PC-9 (cell line): Measurements from ENCODE around the gene SPINT2. TPM values are rescaled to one million over a fixed set of nuclear protein-coding genes. Genes with fewer than 3 reads are reported as not detected.

Experiments
- BruUV-seq: library from RNA; stranded (reverse); fragments of 400-500 nt; replicated peaks from 2 replicates; lab custom pipeline; 2021; lab: Mats Ljungman, UMichigan
- CTCF ChIA-PET: fragments of 300-600 bp; sonication (Branson Sonifier 250); formaldehyde crosslinking; loops from one replicate; lab custom pipeline; 2022; ENCODE audit warnings: antibody characterized with exemption; lab: Charles Lee
- POLR2A ChIA-PET: fragments of 300-600 bp; sonication (Branson Sonifier 250); formaldehyde crosslinking; loops from one replicate; lab custom pipeline; 2022; ENCODE audit warnings: antibody characterized with exemption; ENCODE audit not compliant: unreplicated experiment; lab: Charles Lee
- DNase-seq, 2 experiments: peaks; one replicate each; pipeline versions ENCODE4 v3.0.0 to v3.0.0-alpha.2; 2015 to 2022; ENCODE audit warnings: mixed read lengths in 1 of 2
- H2AFZ ChIP-seq: fragments of 200-600 bp; sonication (generic); 2 replicates; pipeline ENCODE4 v1.8.1; 2017; ENCODE audit warnings: antibody characterized with exemption
- H3F3A ChIP-seq: fragments of 200-600 bp; sonication (generic); 2 replicates; pipeline ENCODE4 v1.8.1; 2017; ENCODE audit warnings: antibody characterized with exemption, mild to moderate bottlenecking, low read depth; ENCODE audit not compliant: insufficient read depth
- H3K27ac ChIP-seq: fragments of 200-600 bp; sonication (generic); 2 replicates; pipeline ENCODE4 v1.6.1; 2016; ENCODE audit warnings: mixed run types
- H3K27me3 ChIP-seq: fragments of 200-600 bp; sonication (generic); 2 replicates; pipeline ENCODE4 v1.6.1; 2016; ENCODE audit warnings: low read depth, mixed run types; ENCODE audit not compliant: insufficient read depth
- H3K36me3 ChIP-seq: fragments of 200-600 bp; sonication (generic); 2 replicates; pipeline ENCODE4 v1.6.1; 2016; ENCODE audit warnings: low read depth, mixed run types
- H3K4me1 ChIP-seq: fragments of 200-600 bp; sonication (generic); replicated peaks from 2 replicates; pipeline ENCODE4 v1.6.1; 2016; ENCODE audit warnings: mixed run types; ENCODE audit not compliant: insufficient read depth
- H3K4me2 ChIP-seq: fragments of 200-600 bp; sonication (generic); 2 replicates; pipeline ENCODE4 v1.6.1; 2017; ENCODE audit warnings: mixed run types
- H3K4me3 ChIP-seq: fragments of 200-600 bp; sonication (generic); 2 replicates; pipeline ENCODE4 v1.6.1; 2016; ENCODE audit warnings: mixed run types
- H3K79me2 ChIP-seq: fragments of 200-600 bp; sonication (generic); 2 replicates; pipeline ENCODE4 v1.6.1; 2017; ENCODE audit warnings: low read depth, mixed run types
- H3K9me2 ChIP-seq: fragments of 200-600 bp; sonication (generic); 2 replicates; pipeline ENCODE4 v1.8.1; 2017; ENCODE audit warnings: mild to moderate bottlenecking; ENCODE audit not compliant: insufficient read depth
- H3K9me3 ChIP-seq: fragments of 200-600 bp; sonication (generic); 2 replicates; pipeline ENCODE4 v1.8.1; 2016; ENCODE audit warnings: low read depth; ENCODE audit not compliant: insufficient read depth
- H4K20me1 ChIP-seq: fragments of 200-600 bp; sonication (generic); 2 replicates; pipeline ENCODE4 v1.8.1; 2017; ENCODE audit not compliant: insufficient read depth
- EZH2 ChIP-seq: fragments of 200-600 bp; sonication (generic); IDR thresholded peaks from 2 replicates; pipeline ENCODE4 v1.8.0; 2017; ENCODE audit warnings: antibody characterized with exemption, low read depth
- intact Hi-C: fragments of 100-400 bp; cut with micrococcal nuclease; formaldehyde crosslinking; loops from one replicate; pipeline ENCODE4 v1.10.0; 2022; ENCODE audit not compliant: unreplicated experiment
- total RNA-seq: library from RNA; stranded (reverse); gene quantifications from 2 replicates; pipeline ENCODE4 v1.2.3, GENCODE V29; 2021
- TF ChIP-seq, protein P1 (sequence below): fragments of 200-600 bp; sonication (generic); conservative IDR thresholded peaks from 2 replicates; pipeline ENCODE4 v1.6.1; 2017; ENCODE audit warnings: mixed run types, antibody characterized with exemption, mild to moderate bottlenecking, moderate library complexity

SPINT2 gene
- total RNA-seq, 1 experiment from 2014 or later, result 1,019 TPM

DNA sequence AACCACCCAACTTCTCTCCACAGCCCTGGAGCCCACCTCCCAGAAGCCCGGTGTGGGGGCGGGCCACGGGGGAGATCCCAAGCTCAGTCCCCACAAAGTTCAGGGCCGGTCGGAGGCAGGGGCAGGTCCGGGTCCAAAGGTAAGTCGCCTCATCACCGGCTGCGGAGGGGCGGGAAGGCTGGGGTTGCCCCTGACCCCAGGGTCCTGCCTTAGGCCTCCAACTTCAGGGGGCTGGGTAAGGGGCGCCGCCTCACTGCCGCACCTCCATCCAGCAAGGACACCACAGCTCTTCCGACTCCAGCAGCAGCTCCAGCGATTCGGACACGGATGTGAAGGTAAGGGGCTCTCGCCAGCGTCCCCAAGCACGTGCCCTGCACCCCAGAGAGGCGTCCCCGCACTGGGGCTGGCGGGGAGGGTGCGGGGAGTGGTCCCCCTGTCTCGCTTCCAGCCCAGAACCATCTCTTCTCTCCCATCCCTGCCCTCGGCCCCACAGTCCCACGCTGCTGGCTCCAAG lies 40.0 kb downstream of the SPINT2 start:
- no peak overlapping the region for H2AFZ ChIP-seq
- no peak for DNase-seq
- TSS peak; percentile 60 for BruUV-seq

DNA sequence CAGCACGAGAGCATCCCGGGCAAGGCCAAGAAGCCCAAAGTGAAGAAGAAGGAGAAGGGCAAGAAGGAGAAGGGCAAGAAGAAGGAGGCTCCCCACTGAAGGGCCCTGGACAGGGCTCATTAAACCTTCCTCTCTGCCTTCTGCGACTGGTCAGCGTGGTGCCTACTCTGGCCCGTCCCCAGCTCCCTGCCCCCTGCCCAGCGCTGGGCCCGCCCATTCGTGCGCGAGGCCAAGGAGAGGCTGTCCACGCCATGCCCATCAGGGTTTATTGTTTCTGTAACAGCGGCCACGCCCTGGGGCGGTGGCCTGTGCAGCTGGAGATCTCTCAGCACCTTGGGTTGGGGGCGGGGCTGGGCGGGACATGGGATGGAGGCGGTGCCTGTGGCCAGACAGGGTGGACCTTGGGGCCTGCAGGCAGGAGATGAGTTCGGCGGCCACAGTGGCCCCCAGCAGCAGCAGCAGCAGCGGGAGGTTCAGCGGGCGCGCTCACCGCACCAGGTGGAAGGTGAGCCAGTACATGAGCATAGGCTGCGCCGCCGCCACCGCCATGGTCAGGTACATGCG lies 40.6 kb downstream of the SPINT2 start:
- Histone ChIP-seq H3K36me3 (peaks cover 3% of the 10 kb centered on the region; the same call in 1 of the 2 replicates), H2AFZ (no peak overlapping the region), H4K20me1 (peaks cover 3% of the 10 kb centered on the region; the same call in 1 of the 2 replicates), H3K9me2 (no peaks in the 10 kb centered on the region), H3K4me1 (peaks cover 33% of the 10 kb centered on the region), H3F3A (peaks cover 39% of the 10 kb centered on the region), H3K4me2 (peak overlapping the region; percentile 95), H3K27ac (peak overlapping the region; percentile 94), H3K27me3 (no peaks in the 10 kb centered on the region), H3K4me3 (peak overlapping the region; percentile 72), H3K9me3 (no peaks in the 10 kb centered on the region), H3K79me2 (peaks cover 41% of the 10 kb centered on the region)
- DNase-seq, result peak; percentile 95 to 98
- ChIA-PET POLR2A (interaction anchor here (0.6 to 1.1 kb wide), 8 partner anchors 14 to 533 kb away, joined by 3 to 12 read pairs (median 5); partner anchors contain the start of genes PSMD8 and SPINT2), CTCF (interaction anchor here (0.6 kb wide), 1 partner anchor 8 kb away, joined by 5 read pairs; no protein-coding TSS in a partner anchor)
- intact Hi-C loops, result loop anchor here (1.0 to 2.0 kb wide), 5 partner anchors 10 to 60 kb away; partner anchors contain the start of genes CATSPERG, SPINT2 and YIF1B
- TF ChIP-seq, protein P1, sequence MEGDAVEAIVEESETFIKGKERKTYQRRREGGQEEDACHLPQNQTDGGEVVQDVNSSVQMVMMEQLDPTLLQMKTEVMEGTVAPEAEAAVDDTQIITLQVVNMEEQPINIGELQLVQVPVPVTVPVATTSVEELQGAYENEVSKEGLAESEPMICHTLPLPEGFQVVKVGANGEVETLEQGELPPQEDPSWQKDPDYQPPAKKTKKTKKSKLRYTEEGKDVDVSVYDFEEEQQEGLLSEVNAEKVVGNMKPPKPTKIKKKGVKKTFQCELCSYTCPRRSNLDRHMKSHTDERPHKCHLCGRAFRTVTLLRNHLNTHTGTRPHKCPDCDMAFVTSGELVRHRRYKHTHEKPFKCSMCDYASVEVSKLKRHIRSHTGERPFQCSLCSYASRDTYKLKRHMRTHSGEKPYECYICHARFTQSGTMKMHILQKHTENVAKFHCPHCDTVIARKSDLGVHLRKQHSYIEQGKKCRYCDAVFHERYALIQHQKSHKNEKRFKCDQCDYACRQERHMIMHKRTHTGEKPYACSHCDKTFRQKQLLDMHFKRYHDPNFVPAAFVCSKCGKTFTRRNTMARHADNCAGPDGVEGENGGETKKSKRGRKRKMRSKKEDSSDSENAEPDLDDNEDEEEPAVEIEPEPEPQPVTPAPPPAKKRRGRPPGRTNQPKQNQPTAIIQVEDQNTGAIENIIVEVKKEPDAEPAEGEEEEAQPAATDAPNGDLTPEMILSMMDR, result no peak
- no peak for TF ChIP-seq EZH2
- BruUV-seq, result no TSS peak

More for the DNA sequence above, 40.0 kb downstream of the SPINT2 start:
- Histone ChIP-seq H3F3A (peaks cover 44% of the 10 kb centered on the region), H3K27me3 (no peaks in the 10 kb centered on the region), H4K20me1 (peaks cover 3% of the 10 kb centered on the region; the same call in 1 of the 2 replicates), H3K9me2 (no peaks in the 10 kb centered on the region), H3K9me3 (no peaks in the 10 kb centered on the region), H3K27ac (peak overlapping the region; percentile 94), H3K36me3 (peaks cover 3% of the 10 kb centered on the region; the same call in 1 of the 2 replicates), H3K79me2 (peaks cover 41% of the 10 kb centered on the region), H3K4me1 (peaks cover 39% of the 10 kb centered on the region), H3K4me2 (peak overlapping the region; percentile 95), H3K4me3 (peak overlapping the region; percentile 72)
- TF ChIP-seq, protein P1, result no peak
- no peak for TF ChIP-seq EZH2
- intact Hi-C loops, result loop anchor here (2.0 kb wide), 2 partner anchors 14 to 60 kb away; no protein-coding TSS in a partner anchor
- ChIA-PET CTCF (interaction anchor here (0.6 to 0.7 kb wide), 3 partner anchors 8 to 84 kb away, joined by 3 to 5 read pairs (median 3); partner anchors contain the start of gene GGN), POLR2A (interaction anchor here (0.6 to 1.1 kb wide), 5 partner anchors 13 to 533 kb away, joined by 3 to 12 read pairs (median 4); partner anchors contain the start of gene PSMD8)

DNA sequence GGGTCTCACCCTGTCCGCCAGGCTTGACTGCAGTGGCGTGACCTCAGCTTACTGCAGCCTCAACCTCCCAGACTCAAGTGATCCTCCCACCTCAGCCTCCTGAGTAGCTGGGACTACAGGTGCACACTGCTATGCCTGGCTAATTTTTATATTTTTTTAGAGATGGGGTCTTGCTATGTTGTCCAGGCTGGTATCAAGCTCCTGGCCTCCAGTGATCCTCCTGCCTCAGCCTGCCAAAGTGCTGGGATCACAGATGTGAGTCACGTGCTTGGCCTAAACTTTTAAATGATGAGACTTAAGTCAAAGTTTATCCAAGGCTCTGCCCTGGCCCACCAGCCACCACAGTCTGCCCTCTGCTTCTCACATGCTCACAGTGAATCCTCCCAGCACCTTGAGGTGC lies 41.9 kb downstream of the SPINT2 start:
- H2AFZ ChIP-seq, result no peak overlapping the region
- H3K4me3 ChIP-seq, result no peak overlapping the region
- H3K36me3 ChIP-seq, result peaks cover 3% of the 10 kb centered on the region; the same call in 1 of the 2 replicates
- H3K27me3 ChIP-seq, result no peaks in the 10 kb centered on the region
- H3K4me1 ChIP-seq, result peaks cover 24% of the 10 kb centered on the region
- peaks cover 41% of the 10 kb centered on the region for H3K79me2 ChIP-seq
- H3F3A ChIP-seq, result peaks cover 30% of the 10 kb centered on the region
- H3K27ac ChIP-seq, result no peak overlapping the region
- no peak for DNase-seq
- H3K9me2 ChIP-seq, result no peaks in the 10 kb centered on the region
- no peak for TF ChIP-seq EZH2
- TF ChIP-seq, protein P1, result no peak
- ChIA-PET CTCF (no interaction called here), POLR2A (interaction anchor here (0.9 kb wide), 1 partner anchor 61 kb away, joined by 10 read pairs; no protein-coding TSS in a partner anchor)
- H3K9me3 ChIP-seq, result no peaks in the 10 kb centered on the region
- no TSS peak for BruUV-seq
- peaks cover 3% of the 10 kb centered on the region; the same call in 1 of the 2 replicates for H4K20me1 ChIP-seq
- no peak overlapping the region for H3K4me2 ChIP-seq
- intact Hi-C loops, result no loop called here
